OCI-LY7 (cell line): ENCODE data around the gene CLMN. TPM values are rescaled to one million over a fixed set of nuclear protein-coding genes. Genes with fewer than 3 reads are reported as not detected.

Source experiments
- BruUV-seq: library from RNA; stranded (reverse); fragments of 400-500 nt; replicated peaks from 2 replicates; lab custom pipeline; 2021; lab: Mats Ljungman, UMichigan
- CTCF ChIA-PET: fragments of 300-600 bp; sonication (Branson Sonifier 250); formaldehyde crosslinking; loops from one replicate; lab custom pipeline; 2022; ENCODE audit warnings: antibody characterized with exemption; ENCODE audit not compliant: unreplicated experiment; lab: Charles Lee
- POLR2A ChIA-PET: fragments of 300-600 bp; sonication (Branson Sonifier 250); formaldehyde crosslinking; loops from one replicate; lab custom pipeline; 2022; ENCODE audit warnings: antibody characterized with exemption; lab: Charles Lee
- DNase-seq: peaks from one replicate; pipeline ENCODE4 v3.0.0-alpha.2; 2015; ENCODE audit warnings: low spot score
- H2AFZ ChIP-seq: fragments of 200-600 bp; sonication (generic), shearing (Covaris generic); 2 replicates; pipeline ENCODE4 v1.6.1; 2014; ENCODE audit warnings: mild to moderate bottlenecking, antibody characterized with exemption, low read length, moderate library complexity
- H3K27ac ChIP-seq: fragments of 200-600 bp; sonication (generic); 2 replicates; pipeline ENCODE4 v1.5.1; 2014; ENCODE audit warnings: mixed run types, low read depth, mild to moderate bottlenecking, moderate library complexity, low read length, inconsistent platforms; ENCODE audit not compliant: poor library complexity, severe bottlenecking
- H3K36me3 ChIP-seq: fragments of 200-600 bp; sonication (generic); 2 replicates; pipeline ENCODE4 v1.6.1; 2014; ENCODE audit warnings: mild to moderate bottlenecking, antibody characterized with exemption, low read length, moderate library complexity, mixed read lengths; ENCODE audit not compliant: insufficient read depth
- H3K4me1 ChIP-seq: fragments of 200-600 bp; sonication (generic); 2 replicates; pipeline ENCODE4 v1.5.1; 2014; ENCODE audit warnings: mild to moderate bottlenecking, low read length; ENCODE audit not compliant: insufficient read depth, poor library complexity, severe bottlenecking
- H3K4me2 ChIP-seq: fragments of 200-600 bp; sonication (generic); 2 replicates; pipeline ENCODE4 v1.6.1; 2014; ENCODE audit warnings: mild to moderate bottlenecking, low read length
- H3K4me3 ChIP-seq: fragments of 200-600 bp; sonication (generic); 2 replicates; pipeline ENCODE4 v1.5.1; 2014; ENCODE audit warnings: mild to moderate bottlenecking, low read depth, low read length; ENCODE audit not compliant: poor library complexity, severe bottlenecking
- H3K79me2 ChIP-seq: fragments of 200-600 bp; sonication (generic); 2 replicates; pipeline ENCODE4 v1.6.1; 2016; ENCODE audit warnings: low read depth, mild to moderate bottlenecking, low read length, moderate library complexity, mixed read lengths; ENCODE audit not compliant: insufficient read depth
- H3K9me2 ChIP-seq: fragments of 200-600 bp; sonication (generic); 2 replicates; pipeline ENCODE4 v1.6.1; 2016; ENCODE audit warnings: mild to moderate bottlenecking, low read length, mixed read lengths; ENCODE audit not compliant: insufficient read depth
- H3K9me3 ChIP-seq: fragments of 200-600 bp; sonication (generic); 2 replicates; pipeline ENCODE4 v1.6.1; 2014; ENCODE audit warnings: mild to moderate bottlenecking, mixed run types, low read length, mixed read lengths
- H4K20me1 ChIP-seq: fragments of 200-600 bp; sonication (generic); 2 replicates; pipeline ENCODE4 v1.6.1; 2014; ENCODE audit warnings: mild to moderate bottlenecking, antibody characterized with exemption, low read length, moderate library complexity, mixed read lengths; ENCODE audit not compliant: insufficient read depth
- CTCF ChIP-seq: fragments of 200-600 bp; sonication (generic); conservative IDR thresholded peaks from 2 replicates; pipeline ENCODE4 v1.5.1; 2014; ENCODE audit warnings: mild to moderate bottlenecking, antibody characterized with exemption, low read length, moderate library complexity, mixed read lengths
- EZH2phosphoT487 ChIP-seq: fragments of 200-600 bp; sonication (generic); IDR thresholded peaks from 2 replicates; pipeline ENCODE4 v1.6.1; 2018; ENCODE audit warnings: low read depth, borderline replicate concordance, mild to moderate bottlenecking, mixed run types, antibody characterized with exemption, low read length, moderate library complexity, mixed read lengths
- intact Hi-C: fragments of 100-400 bp; cut with micrococcal nuclease; formaldehyde crosslinking; loops from one replicate; pipeline ENCODE4 v1.10.0; 2022; ENCODE audit not compliant: unreplicated experiment
- total RNA-seq, 2 experiments: library from RNA; depleted of rRNA in 1 of 2; stranded (reverse); fragments of >200 nt in 1 of 2; shearing (Covaris generic) in 1 of 2; gene quantifications; 2 replicates each; pipeline ENCODE4 v1.2.3, GENCODE V29; 2014 to 2022

The CLMN gene
- total RNA-seq, 2 experiments from 2014 or later, result 6.8 to 12.0 TPM

- TF ChIP-seq EZH2phosphoT487, result no peak
- TF ChIP-seq CTCF, result no peak
These were observed 35.7 kb upstream of the CLMN start for GRCh38 chr14:95355422-95355821.

GRCh38 chr14:95354834-95355233, 35.1 kb upstream of the CLMN start:
- Histone ChIP-seq H3K27ac (no peak overlapping the region), H3K36me3 (no peaks in the 10 kb centered on the region), H3K9me2 (no peaks in the 10 kb centered on the region), H3K79me2 (no peaks in the 10 kb centered on the region), H3K4me3 (no peak overlapping the region), H3K4me2 (no peak overlapping the region), H3K9me3 (no peaks in the 10 kb centered on the region), H4K20me1 (no peaks in the 10 kb centered on the region), H3K4me1 (no peaks in the 10 kb centered on the region), H2AFZ (no peak overlapping the region)
- TF ChIP-seq CTCF, result no peak
- no peak for TF ChIP-seq EZH2phosphoT487
- POLR2A ChIA-PET, result no interaction called here
- BruUV-seq, result no TSS peak
- intact Hi-C loops, result no loop called here
- CTCF ChIA-PET, result no interaction called here
- DNase-seq, result no peak

More at GRCh38 chr14:95355422-95355821, 35.7 kb upstream of the CLMN start:
- ChIA-PET POLR2A (no interaction called here), CTCF (no interaction called here)
- H3K27ac ChIP-seq, result no peak overlapping the region
- intact Hi-C loops, result no loop called here
- no peak for DNase-seq
- H3K4me3 ChIP-seq, result no peak overlapping the region
- H3K4me1 ChIP-seq, result no peaks in the 10 kb centered on the region
- H3K9me3 ChIP-seq, result no peaks in the 10 kb centered on the region
- no peaks in the 10 kb centered on the region for H3K79me2 ChIP-seq
- no peak overlapping the region for H2AFZ ChIP-seq
- no peak overlapping the region for H3K4me2 ChIP-seq
- no peaks in the 10 kb centered on the region for H3K36me3 ChIP-seq
- no TSS peak for BruUV-seq
- no peaks in the 10 kb centered on the region for H3K9me2 ChIP-seq
- H4K20me1 ChIP-seq, result no peaks in the 10 kb centered on the region

- DNase-seq, result no peak
- ChIA-PET POLR2A (no interaction called here), CTCF (interaction anchor here (0.6 kb wide), 1 partner anchor 61 kb away, joined by 3 read pairs; no protein-coding TSS in a partner anchor)
- no TSS peak for BruUV-seq
- H3K4me2 ChIP-seq, result no peak overlapping the region
- no peak for TF ChIP-seq EZH2phosphoT487
- no peak for TF ChIP-seq CTCF
- H4K20me1 ChIP-seq, result no peaks in the 10 kb centered on the region
- no peak overlapping the region for H2AFZ ChIP-seq
- intact Hi-C loops, result no loop called here
- H3K9me2 ChIP-seq, result no peaks in the 10 kb centered on the region
- H3K79me2 ChIP-seq, result no peaks in the 10 kb centered on the region
- H3K4me1 ChIP-seq, result no peaks in the 10 kb centered on the region
- no peaks in the 10 kb centered on the region for H3K9me3 ChIP-seq
- H3K4me3 ChIP-seq, result no peak overlapping the region
- H3K27ac ChIP-seq, result no peak overlapping the region
- no peaks in the 10 kb centered on the region for H3K36me3 ChIP-seq
These were observed 34.0 kb upstream of the CLMN start for GRCh38 chr14:95353664-95354063.
